Measurements from ENCODE around the gene REG1A.

REG1A gene

GRCh38 chr2:79101024-79101423 lies 19.3 kb upstream of the REG1A start:
- no peak overlapping the region for H3K4me3 ChIP-seq (IDR thresholded peaks at IDR 0.05; ENCODE audit: insufficient read depth, low read depth, low read length)
- H3K4me2 ChIP-seq = no peak overlapping the region
- H4K20me1 ChIP-seq (ENCODE audit: insufficient read depth) = no peaks in the 10 kb centered on the region
- H3K9ac ChIP-seq = no peak overlapping the region
- no peaks in the 10 kb centered on the region for H3K4me1 ChIP-seq (ENCODE audit: low read depth, poor library complexity, severe bottlenecking)
- H3K36me3 ChIP-seq (ENCODE audit: insufficient read depth) = no peaks in the 10 kb centered on the region
- no peak overlapping the region for H3K27ac ChIP-seq
- H3K27me3 ChIP-seq (ENCODE audit: insufficient read depth, low read depth) = no peaks in the 10 kb centered on the region
- TF ChIP-seq CTCF (conservative IDR thresholded peaks at IDR 0.05; ENCODE audit: low read depth, low read length) = no peak
- no peak overlapping the region for H2AFZ ChIP-seq (ENCODE audit: low read depth)
- no peaks in the 10 kb centered on the region for H3K79me2 ChIP-seq (ENCODE audit: insufficient read depth, low read depth)

- Histone ChIP-seq H3K27me3 (ENCODE audit: insufficient read depth, low read depth) (no peaks in the 10 kb centered on the region), H3K4me3 (IDR thresholded peaks at IDR 0.05; ENCODE audit: insufficient read depth, low read depth, low read length) (no peak overlapping the region), H3K36me3 (ENCODE audit: insufficient read depth) (no peaks in the 10 kb centered on the region), H2AFZ (ENCODE audit: low read depth) (no peak overlapping the region), H3K27ac (no peak overlapping the region), H3K9ac (no peak overlapping the region), H3K4me2 (no peak overlapping the region), H4K20me1 (ENCODE audit: insufficient read depth) (no peaks in the 10 kb centered on the region), H3K4me1 (ENCODE audit: low read depth, poor library complexity, severe bottlenecking) (no peaks in the 10 kb centered on the region), H3K79me2 (ENCODE audit: insufficient read depth, low read depth) (no peaks in the 10 kb centered on the region)
- no peak for TF ChIP-seq CTCF (conservative IDR thresholded peaks at IDR 0.05; ENCODE audit: low read depth, low read length)
Measured at GRCh38 chr2:79103214-79103613, 17.1 kb upstream of the REG1A start.

- TF ChIP-seq CTCF (conservative IDR thresholded peaks at IDR 0.05; ENCODE audit: low read depth, low read length) = no peak
- H3K4me1 ChIP-seq (ENCODE audit: low read depth, poor library complexity, severe bottlenecking) = no peaks in the 10 kb centered on the region
- no peaks in the 10 kb centered on the region for H3K27me3 ChIP-seq (ENCODE audit: insufficient read depth, low read depth)
- H3K4me2 ChIP-seq = no peak overlapping the region
- no peak overlapping the region for H2AFZ ChIP-seq (ENCODE audit: low read depth)
- no peak overlapping the region for H3K4me3 ChIP-seq (IDR thresholded peaks at IDR 0.05; ENCODE audit: insufficient read depth, low read depth, low read length)
- no peak overlapping the region for H3K9ac ChIP-seq
- H3K27ac ChIP-seq = no peak overlapping the region
- H3K36me3 ChIP-seq (ENCODE audit: insufficient read depth) = no peaks in the 10 kb centered on the region
- no peaks in the 10 kb centered on the region for H3K79me2 ChIP-seq (ENCODE audit: insufficient read depth, low read depth)
- no peaks in the 10 kb centered on the region for H4K20me1 ChIP-seq (ENCODE audit: insufficient read depth)
Measured at GRCh38 chr2:79105259-79105658, 15.0 kb upstream of the REG1A start.

- no peak overlapping the region for H3K9ac ChIP-seq
- H3K79me2 ChIP-seq (ENCODE audit: insufficient read depth, low read depth) = no peaks in the 10 kb centered on the region
- no peaks in the 10 kb centered on the region for H3K4me1 ChIP-seq (ENCODE audit: low read depth, poor library complexity, severe bottlenecking)
- H3K27ac ChIP-seq = no peak overlapping the region
- no peaks in the 10 kb centered on the region for H3K36me3 ChIP-seq (ENCODE audit: insufficient read depth)
- H2AFZ ChIP-seq (ENCODE audit: low read depth) = no peak overlapping the region
- TF ChIP-seq CTCF (conservative IDR thresholded peaks at IDR 0.05; ENCODE audit: low read depth, low read length) = no peak
- H4K20me1 ChIP-seq (ENCODE audit: insufficient read depth) = no peaks in the 10 kb centered on the region
- H3K27me3 ChIP-seq (ENCODE audit: insufficient read depth, low read depth) = no peaks in the 10 kb centered on the region
- no peak overlapping the region for H3K4me3 ChIP-seq (IDR thresholded peaks at IDR 0.05; ENCODE audit: insufficient read depth, low read depth, low read length)
- H3K4me2 ChIP-seq = no peak overlapping the region
Measured at GRCh38 chr2:79112269-79112668, 8.0 kb upstream of the REG1A start.

Measured in KMS-11 (cell line).